ENCODE results near the gene PPP1R13B.

The PPP1R13B gene

DNA sequence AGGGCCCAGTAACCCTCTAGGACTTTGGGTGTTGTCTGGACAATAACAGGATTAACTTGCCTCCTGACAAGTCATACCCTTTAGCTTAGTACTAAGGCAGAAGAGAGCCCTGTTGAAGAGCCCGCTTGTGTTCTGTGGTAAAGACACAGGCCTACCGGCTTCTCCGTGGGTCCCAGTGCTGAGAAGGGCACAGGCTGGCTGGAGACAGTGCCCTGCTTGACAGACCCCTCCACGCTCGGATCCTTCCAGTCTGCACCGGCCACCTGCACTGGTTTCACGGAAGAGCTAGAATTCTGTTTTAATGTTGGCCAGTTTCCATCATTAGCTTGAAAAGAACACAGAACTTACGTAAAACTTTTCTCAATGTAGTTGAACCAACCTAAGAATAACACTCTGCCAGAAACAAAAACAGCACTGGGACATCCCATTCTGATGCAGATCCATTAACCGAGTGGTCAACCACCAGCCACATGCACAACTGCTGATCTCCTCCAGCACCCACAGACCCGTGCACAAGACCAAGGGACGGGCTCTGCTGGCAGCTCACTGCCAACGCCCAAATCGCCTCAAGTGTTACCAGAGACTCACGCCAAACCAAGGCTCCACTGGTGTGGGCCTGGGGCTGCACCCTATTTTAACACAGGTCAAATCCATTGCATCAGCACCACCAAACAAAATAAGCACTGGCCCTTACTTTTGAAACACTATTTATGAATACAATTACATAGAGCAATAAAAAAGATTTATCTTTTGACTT, 104.7 kb downstream of the PPP1R13B start (continued):
- TF ChIP-seq ZNF707 (tag by site-specific recombination; IDR thresholded peaks at IDR 0.05), result no peak
- TF ChIP-seq ZNF423 (tag by site-specific recombination; IDR thresholded peaks at IDR 0.05), result no peak
- TF ChIP-seq ZNF10 (tag by site-specific recombination; IDR thresholded peaks at IDR 0.05), result no peak
- TF ChIP-seq MEIS1 (CRISPR knock-in tag; IDR thresholded peaks at IDR 0.05; ENCODE audit: borderline replicate concordance), result no peak
- no peak for TF ChIP-seq KLF9 (tag by site-specific recombination; IDR thresholded peaks at IDR 0.05; ENCODE audit: low read depth)
- no peak for TF ChIP-seq GLIS2 (tag by site-specific recombination; IDR thresholded peaks at IDR 0.05)

DNA sequence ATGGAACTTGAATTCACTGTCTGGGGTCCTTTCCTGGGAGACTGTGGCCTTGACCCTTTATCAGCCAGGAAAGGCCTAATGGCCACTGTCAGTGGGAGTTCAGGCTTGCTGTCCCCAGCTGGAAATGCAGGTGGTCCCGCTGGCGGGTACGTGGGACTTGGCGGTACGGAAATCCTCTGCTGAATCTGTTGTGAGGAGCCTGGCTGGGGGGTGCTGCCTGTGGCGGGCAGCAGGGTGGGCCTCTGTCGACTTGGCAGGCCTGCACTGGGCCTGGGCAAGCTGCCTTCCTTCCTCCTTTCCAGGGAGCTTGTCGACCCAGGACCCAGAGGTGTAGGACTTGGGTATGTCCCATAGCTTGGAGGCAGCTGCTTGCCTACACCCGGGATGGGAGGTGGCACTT, 105.5 kb downstream of the PPP1R13B start:
- Histone ChIP-seq H3K27ac (ENCODE audit: extremely low read depth, low read depth, low read length) (no peak overlapping the region), H3K9me3 (ENCODE audit: control insufficient read depth, insufficient read depth, low read depth, low read length) (no peaks in the 10 kb centered on the region), H3K4me3 (ENCODE audit: low read depth, low read length) (no peak overlapping the region), H3K36me3 (ENCODE audit: control insufficient read depth in 2 of 2, insufficient read depth in 1 of 2, low read length in 2 of 2) (peaks cover 0 to 85% of the 10 kb centered on the region in 2 experiments; a peak in 2 of 3 replicates), H3K4me1 (ENCODE audit: control insufficient read depth, insufficient read depth, low read length) (no peaks in the 10 kb centered on the region)
- TF ChIP-seq ZFP41 (tag by site-specific recombination; IDR thresholded peaks at IDR 0.05; ENCODE audit: borderline replicate concordance), result no peak
- no peak for TF ChIP-seq KLF7 (tag by site-specific recombination; IDR thresholded peaks at IDR 0.05; ENCODE audit: borderline replicate concordance)
- TF ChIP-seq ZNF433 (tag by site-specific recombination; IDR thresholded peaks at IDR 0.05; ENCODE audit: low read depth), result no peak
- TF ChIP-seq, protein P1, sequence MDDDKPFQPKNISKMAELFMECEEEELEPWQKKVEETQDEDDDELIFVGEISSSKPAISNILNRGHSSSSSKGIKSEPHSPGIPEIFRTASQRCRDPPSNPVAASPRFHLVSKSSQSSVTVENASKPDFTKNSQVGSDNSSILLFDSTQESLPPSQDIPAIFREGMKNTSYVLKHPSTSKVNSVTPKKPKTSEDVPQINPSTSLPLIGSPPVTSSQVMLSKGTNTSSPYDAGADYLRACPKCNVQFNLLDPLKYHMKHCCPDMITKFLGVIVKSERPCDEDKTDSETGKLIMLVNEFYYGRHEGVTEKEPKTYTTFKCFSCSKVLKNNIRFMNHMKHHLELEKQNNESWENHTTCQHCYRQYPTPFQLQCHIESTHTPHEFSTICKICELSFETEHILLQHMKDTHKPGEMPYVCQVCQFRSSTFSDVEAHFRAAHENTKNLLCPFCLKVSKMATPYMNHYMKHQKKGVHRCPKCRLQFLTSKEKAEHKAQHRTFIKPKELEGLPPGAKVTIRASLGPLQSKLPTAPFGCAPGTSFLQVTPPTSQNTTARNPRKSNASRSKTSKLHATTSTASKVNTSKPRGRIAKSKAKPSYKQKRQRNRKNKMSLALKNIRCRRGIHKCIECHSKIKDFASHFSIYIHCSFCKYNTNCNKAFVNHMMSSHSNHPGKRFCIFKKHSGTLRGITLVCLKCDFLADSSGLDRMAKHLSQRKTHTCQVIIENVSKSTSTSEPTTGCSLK (tag by site-specific recombination; IDR thresholded peaks at IDR 0.05), result no peak
- no peak for TF ChIP-seq SP7 (tag by site-specific recombination; IDR thresholded peaks at IDR 0.05)
- POLR2A ChIA-PET, result no interaction called here
- CTCF ChIA-PET, result interaction anchor here (0.6 kb wide), 2 partner anchors 19 to 68 kb away, joined by 3 read pairs; no protein-coding TSS in a partner anchor

DNA sequence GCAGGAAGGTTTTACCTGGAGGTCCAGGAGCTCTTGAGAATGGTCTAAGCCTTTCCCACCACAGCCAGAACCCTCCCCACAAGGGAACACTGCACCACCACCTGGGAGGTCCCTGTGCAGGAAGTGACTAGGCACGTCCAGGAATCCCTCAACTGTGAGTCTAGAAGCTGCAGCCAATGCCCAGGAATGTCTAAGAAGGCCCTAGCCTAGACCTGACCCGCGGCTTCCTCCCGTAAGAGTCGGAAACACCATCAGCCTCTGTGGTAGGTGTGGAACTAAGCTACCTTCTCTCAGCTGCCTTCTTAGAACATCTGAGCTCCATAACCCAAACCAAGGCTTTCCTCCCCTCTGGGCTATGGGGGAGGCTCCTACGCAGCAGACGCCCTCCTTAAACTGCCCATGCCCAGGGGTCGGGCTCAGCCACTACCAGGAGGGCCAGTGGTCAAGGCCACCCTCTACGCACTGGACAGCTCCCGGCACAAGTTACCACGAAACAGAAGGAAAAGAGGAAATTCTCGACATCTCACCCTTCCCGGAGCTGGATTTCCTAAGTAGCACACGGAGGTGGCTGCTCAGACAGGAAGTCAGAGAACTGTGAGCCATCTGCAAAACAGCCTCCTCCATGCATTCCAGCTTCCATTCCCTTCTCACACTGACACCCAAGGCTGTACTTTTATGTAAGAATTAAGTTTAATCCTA, 106.2 kb downstream of the PPP1R13B start:
- peaks cover 0 to 85% of the 10 kb centered on the region in 2 experiments; a peak in 2 of 3 replicates for H3K36me3 ChIP-seq (ENCODE audit: control insufficient read depth in 2 of 2, insufficient read depth in 1 of 2, low read length in 2 of 2)
- no peak overlapping the region for H3K4me3 ChIP-seq (ENCODE audit: low read depth, low read length)
- no peak for TF ChIP-seq FEZF1 (tag by site-specific recombination; IDR thresholded peaks at IDR 0.05)
- TF ChIP-seq, protein P2, sequence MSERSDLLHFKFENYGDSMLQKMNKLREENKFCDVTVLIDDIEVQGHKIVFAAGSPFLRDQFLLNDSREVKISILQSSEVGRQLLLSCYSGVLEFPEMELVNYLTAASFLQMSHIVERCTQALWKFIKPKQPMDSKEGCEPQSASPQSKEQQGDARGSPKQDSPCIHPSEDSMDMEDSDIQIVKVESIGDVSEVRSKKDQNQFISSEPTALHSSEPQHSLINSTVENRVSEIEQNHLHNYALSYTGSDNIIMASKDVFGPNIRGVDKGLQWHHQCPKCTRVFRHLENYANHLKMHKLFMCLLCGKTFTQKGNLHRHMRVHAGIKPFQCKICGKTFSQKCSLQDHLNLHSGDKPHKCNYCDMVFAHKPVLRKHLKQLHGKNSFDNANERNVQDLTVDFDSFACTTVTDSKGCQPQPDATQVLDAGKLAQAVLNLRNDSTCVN (tag by site-specific recombination; optimal IDR thresholded peaks at IDR 0.05), result no peak
- ChIA-PET CTCF (no interaction called here), POLR2A (no interaction called here)
- H3K4me1 ChIP-seq (ENCODE audit: control insufficient read depth, insufficient read depth, low read length), result no peaks in the 10 kb centered on the region
- H3K27ac ChIP-seq (ENCODE audit: extremely low read depth, low read depth, low read length), result no peak overlapping the region
- no peaks in the 10 kb centered on the region for H3K9me3 ChIP-seq (ENCODE audit: control insufficient read depth, insufficient read depth, low read depth, low read length)

DNA sequence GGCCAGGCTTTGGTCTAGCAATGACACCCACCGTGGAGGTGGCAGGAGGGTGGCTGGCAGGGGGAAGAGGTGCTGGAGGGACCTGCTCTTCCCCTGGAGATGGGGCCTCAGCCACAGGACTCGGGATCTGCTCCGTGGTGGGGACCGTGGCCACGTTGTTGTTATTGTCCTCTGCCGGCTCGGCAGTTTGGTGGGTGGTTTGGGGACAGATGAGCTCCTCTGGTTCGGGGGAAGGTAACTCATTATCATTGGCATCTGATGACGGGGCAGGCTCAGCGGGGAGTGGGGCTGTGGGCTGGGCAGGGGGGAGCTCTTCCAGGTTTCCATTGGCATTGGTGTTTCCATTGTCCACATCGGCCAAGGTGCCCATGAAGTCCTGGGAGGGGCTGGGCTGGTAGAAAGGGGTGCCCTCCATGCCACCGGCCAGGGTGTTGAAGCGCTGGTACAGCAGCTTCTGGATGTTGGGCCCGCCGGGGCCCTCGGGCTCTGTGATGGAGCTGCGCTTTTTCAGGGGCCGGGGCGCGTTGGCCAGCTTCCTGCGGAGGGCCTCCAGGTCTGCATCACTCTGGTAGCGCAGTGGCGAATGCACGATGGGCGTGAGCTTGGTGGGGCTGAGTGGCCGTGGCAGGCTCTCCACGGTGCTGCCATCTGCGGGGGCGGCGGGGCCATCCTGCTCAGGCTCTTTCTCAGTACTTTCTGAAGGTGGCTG, 107.4 kb downstream of the PPP1R13B start:
- H3K4me1 ChIP-seq (ENCODE audit: control insufficient read depth, insufficient read depth, low read length), result no peaks in the 10 kb centered on the region
- POLR2A ChIA-PET, result no interaction called here
- H3K27ac ChIP-seq (ENCODE audit: extremely low read depth, low read depth, low read length), result no peak overlapping the region
- CTCF ChIA-PET, result no interaction called here
- H3K4me3 ChIP-seq (ENCODE audit: low read depth, low read length), result no peak overlapping the region
- peaks cover 0 to 89% of the 10 kb centered on the region in 2 experiments; a peak in 2 of 3 replicates for H3K36me3 ChIP-seq (ENCODE audit: control insufficient read depth in 2 of 2, insufficient read depth in 1 of 2, low read length in 2 of 2)
- TF ChIP-seq ZNF10 (tag by site-specific recombination; IDR thresholded peaks at IDR 0.05), result no peak
- H3K9me3 ChIP-seq (ENCODE audit: control insufficient read depth, insufficient read depth, low read depth, low read length), result no peaks in the 10 kb centered on the region

All from HEK293 (cell line).